Ishikawa (cell line): ENCODE measurements around the gene THBS4.
A peak's percentile ranks its signal among the peaks of the same experiment; 100 is the strongest.

ENCODE experiments used
- CEBPB ChIP-seq: IDR thresholded peaks from 2 replicates; pipeline ENCODE4 v1.6.1; 2012
- CREB1 ChIP-seq: IDR thresholded peaks from 2 replicates; pipeline ENCODE4 v1.6.1; 2012; ENCODE audit warnings: low read depth
- EGR1 ChIP-seq: IDR thresholded peaks from 2 replicates; pipeline ENCODE4 v1.6.1; 2012
- EP300 ChIP-seq: IDR thresholded peaks from 2 replicates; pipeline ENCODE4 v1.6.1; 2012; ENCODE audit warnings: borderline replicate concordance
- FOXM1 ChIP-seq: IDR thresholded peaks from 2 replicates; pipeline ENCODE4 v1.6.1; 2012; ENCODE audit warnings: low read depth, borderline replicate concordance
- MAX ChIP-seq: IDR thresholded peaks from 2 replicates; pipeline ENCODE4 v1.6.1; 2012
- NFIC ChIP-seq: IDR thresholded peaks from 2 replicates; pipeline ENCODE4 v1.6.1; 2012
- RAD21 ChIP-seq: IDR thresholded peaks from 2 replicates; pipeline ENCODE4 v1.6.1; 2012; ENCODE audit warnings: low read depth
- TAF1 ChIP-seq: IDR thresholded peaks from 2 replicates; pipeline ENCODE4 v1.6.1; 2012; ENCODE audit warnings: low read depth, mild to moderate bottlenecking
- TCF12 ChIP-seq: IDR thresholded peaks from 2 replicates; pipeline ENCODE4 v1.6.1; 2012; ENCODE audit warnings: low read depth
- TEAD4 ChIP-seq: IDR thresholded peaks from 2 replicates; pipeline ENCODE4 v1.6.1; 2012
- YY1 ChIP-seq: IDR thresholded peaks from 2 replicates; pipeline ENCODE4 v1.6.1; 2012; ENCODE audit warnings: low read depth
- ZBTB7A ChIP-seq: IDR thresholded peaks from 2 replicates; pipeline ENCODE4 v1.6.1; 2012; ENCODE audit warnings: low read depth
- TF ChIP-seq, protein P1 (sequence below): IDR thresholded peaks from 2 replicates; pipeline ENCODE4 v1.6.1; 2012; ENCODE audit warnings: low read depth, mild to moderate bottlenecking
- TF ChIP-seq, protein P2 (sequence below): IDR thresholded peaks from 2 replicates; pipeline ENCODE4 v1.6.1; 2012

THBS4 gene

GRCh38 chr5:80034962-80035821 lies at the start of gene THBS4:
THBS4 (plus strand) TSS chr5:80035348; CDS start chr5:80035538, 190 bp downstream.
- TF ChIP-seq, protein P1, sequence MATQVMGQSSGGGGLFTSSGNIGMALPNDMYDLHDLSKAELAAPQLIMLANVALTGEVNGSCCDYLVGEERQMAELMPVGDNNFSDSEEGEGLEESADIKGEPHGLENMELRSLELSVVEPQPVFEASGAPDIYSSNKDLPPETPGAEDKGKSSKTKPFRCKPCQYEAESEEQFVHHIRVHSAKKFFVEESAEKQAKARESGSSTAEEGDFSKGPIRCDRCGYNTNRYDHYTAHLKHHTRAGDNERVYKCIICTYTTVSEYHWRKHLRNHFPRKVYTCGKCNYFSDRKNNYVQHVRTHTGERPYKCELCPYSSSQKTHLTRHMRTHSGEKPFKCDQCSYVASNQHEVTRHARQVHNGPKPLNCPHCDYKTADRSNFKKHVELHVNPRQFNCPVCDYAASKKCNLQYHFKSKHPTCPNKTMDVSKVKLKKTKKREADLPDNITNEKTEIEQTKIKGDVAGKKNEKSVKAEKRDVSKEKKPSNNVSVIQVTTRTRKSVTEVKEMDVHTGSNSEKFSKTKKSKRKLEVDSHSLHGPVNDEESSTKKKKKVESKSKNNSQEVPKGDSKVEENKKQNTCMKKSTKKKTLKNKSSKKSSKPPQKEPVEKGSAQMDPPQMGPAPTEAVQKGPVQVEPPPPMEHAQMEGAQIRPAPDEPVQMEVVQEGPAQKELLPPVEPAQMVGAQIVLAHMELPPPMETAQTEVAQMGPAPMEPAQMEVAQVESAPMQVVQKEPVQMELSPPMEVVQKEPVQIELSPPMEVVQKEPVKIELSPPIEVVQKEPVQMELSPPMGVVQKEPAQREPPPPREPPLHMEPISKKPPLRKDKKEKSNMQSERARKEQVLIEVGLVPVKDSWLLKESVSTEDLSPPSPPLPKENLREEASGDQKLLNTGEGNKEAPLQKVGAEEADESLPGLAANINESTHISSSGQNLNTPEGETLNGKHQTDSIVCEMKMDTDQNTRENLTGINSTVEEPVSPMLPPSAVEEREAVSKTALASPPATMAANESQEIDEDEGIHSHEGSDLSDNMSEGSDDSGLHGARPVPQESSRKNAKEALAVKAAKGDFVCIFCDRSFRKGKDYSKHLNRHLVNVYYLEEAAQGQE: no peak
- TF ChIP-seq ZBTB7A (no peak), YY1 (no peak), RAD21 (no peak), TCF12 (no peak), NFIC (no peak), CREB1 (no peak), MAX (no peak), EP300 (no peak), CEBPB (no peak), EGR1 (no peak), TEAD4 (no peak), FOXM1 (no peak), TAF1 (no peak)
- TF ChIP-seq, protein P2, sequence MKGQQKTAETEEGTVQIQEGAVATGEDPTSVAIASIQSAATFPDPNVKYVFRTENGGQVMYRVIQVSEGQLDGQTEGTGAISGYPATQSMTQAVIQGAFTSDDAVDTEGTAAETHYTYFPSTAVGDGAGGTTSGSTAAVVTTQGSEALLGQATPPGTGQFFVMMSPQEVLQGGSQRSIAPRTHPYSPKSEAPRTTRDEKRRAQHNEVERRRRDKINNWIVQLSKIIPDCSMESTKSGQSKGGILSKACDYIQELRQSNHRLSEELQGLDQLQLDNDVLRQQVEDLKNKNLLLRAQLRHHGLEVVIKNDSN: no peak

DNA sequence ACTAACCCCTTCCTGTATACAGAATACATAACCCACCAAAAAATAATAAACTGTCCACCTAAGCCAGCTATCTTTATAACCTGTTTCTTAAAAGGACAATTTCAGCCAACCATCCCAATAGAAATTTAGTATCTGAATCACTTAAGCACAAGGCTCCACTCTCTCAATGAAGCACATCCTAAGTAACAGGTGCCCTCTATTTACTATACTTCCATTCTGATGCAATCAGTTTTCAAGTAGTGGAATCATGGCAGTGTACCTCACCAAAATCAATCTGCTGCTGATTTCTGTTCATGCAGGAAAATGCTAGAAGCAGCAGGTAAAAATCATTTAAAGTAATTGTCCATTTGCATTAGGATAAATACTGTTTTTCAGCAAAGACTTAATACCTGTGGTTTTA lies 48.9 kb upstream of the THBS4 start:
- no peak for TF ChIP-seq TAF1

DNA sequence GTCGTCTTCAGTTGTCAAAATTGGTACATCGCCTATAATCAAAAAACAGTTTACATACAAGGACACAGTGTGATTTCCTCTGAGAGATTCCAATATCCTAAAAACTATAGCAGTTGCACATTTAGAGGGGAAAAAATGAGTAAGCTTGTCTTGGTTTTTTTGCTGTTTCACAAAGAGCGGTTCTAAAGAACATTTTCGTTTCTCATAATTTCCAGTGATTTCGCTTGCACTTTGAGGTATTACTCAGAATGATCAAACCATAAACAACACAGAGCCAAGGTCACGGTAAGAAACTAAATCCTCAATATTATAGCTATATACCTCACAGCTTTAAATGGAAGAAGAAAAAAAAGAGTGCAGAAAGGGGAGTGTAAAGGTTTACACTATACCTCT lies 44.9 kb upstream of the THBS4 start:
- TF ChIP-seq ZBTB7A (no peak), TCF12 (no peak), CEBPB (no peak), NFIC (no peak), MAX (no peak), YY1 (no peak), TEAD4 (no peak), CREB1 (no peak), EGR1 (no peak), EP300 (no peak), FOXM1 (no peak), TAF1 (no peak), RAD21 (no peak)
- TF ChIP-seq, protein P1: no peak
- TF ChIP-seq, protein P2: no peak

DNA sequence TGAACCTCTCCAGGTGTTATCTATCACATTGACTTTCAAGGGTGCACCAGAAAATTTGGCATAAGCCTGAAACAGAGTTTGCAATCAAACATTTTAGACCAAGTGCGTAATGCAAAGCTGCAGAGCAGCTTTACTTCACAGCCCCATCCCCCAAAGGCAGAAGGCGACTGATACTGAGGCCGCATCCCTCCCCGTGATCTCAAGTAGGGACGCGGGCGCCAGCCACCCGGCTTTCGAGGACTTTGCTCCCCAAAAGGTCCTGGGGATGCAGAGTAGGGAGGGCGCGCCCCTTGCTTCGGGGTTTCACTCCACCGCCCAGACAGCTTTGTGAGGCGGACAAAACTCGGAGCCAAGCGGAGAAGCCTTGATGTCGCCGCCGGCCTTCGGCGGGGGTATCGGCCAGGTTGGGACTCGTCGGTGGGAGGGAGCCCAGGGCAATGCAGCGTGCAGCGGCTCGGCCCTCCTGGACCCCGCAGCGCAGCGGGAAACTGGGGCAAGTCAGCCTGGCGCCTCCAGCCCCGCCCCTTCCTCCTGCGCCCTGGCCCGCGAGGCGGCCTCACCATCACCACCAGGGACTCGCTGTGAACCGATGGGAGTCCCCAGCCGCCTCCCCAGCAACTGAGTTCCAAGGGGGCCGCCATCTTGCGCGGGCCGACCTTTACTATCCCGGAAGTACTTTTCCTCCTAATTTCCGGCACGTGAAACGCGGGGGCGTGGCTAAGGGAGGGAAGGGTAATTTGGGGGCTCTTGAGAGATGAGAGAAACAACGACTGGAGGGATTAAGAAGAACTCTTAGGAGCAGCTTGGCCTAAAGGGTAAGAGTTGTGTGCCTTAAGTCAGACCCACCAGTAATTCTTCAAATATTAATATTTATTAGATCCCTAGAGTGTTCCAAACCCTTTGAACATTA lies 44.3 kb upstream of the THBS4 start, which contains the start of gene MTX3:
Gene MTX3 (minus strand): TSS at position 665 of the 910 bp plus-strand sequence. CDS start 24 bp downstream, at position 641.
- peak; percentile 78 for TF ChIP-seq MAX
- TF ChIP-seq RAD21: no peak
- TF ChIP-seq, protein P1: no peak
- TF ChIP-seq, protein P2: peak; percentile 87
- peak; percentile 73 for TF ChIP-seq EGR1
- no peak for TF ChIP-seq CEBPB
- TF ChIP-seq ZBTB7A: no peak
- peak; percentile 98 for TF ChIP-seq YY1
- no peak; the same call in 1 of the 2 replicates for TF ChIP-seq EP300
- no peak; the same call in 1 of the 2 replicates for TF ChIP-seq TEAD4
- no peak; the same call in 1 of the 2 replicates for TF ChIP-seq TCF12
- no peak for TF ChIP-seq CREB1
- no peak for TF ChIP-seq NFIC
- peak; percentile 84 for TF ChIP-seq TAF1
- no peak for TF ChIP-seq FOXM1
